HG03103 (cell line): Measurements from ENCODE around the gene NMNAT2.
"Not testable (repeated sequence)": the region's sequence is repeated elsewhere in the genome, so short reads cannot be mapped to it uniquely, and the experiment has no call there.

Experiments
- ATAC-seq: cut with Tn5 transposase; IDR thresholded peaks from one replicate; pipeline ENCODE4 v1.9.1; 2021; ENCODE audit warnings: low read depth; ENCODE audit not compliant: unreplicated experiment

Gene NMNAT2

DNA sequence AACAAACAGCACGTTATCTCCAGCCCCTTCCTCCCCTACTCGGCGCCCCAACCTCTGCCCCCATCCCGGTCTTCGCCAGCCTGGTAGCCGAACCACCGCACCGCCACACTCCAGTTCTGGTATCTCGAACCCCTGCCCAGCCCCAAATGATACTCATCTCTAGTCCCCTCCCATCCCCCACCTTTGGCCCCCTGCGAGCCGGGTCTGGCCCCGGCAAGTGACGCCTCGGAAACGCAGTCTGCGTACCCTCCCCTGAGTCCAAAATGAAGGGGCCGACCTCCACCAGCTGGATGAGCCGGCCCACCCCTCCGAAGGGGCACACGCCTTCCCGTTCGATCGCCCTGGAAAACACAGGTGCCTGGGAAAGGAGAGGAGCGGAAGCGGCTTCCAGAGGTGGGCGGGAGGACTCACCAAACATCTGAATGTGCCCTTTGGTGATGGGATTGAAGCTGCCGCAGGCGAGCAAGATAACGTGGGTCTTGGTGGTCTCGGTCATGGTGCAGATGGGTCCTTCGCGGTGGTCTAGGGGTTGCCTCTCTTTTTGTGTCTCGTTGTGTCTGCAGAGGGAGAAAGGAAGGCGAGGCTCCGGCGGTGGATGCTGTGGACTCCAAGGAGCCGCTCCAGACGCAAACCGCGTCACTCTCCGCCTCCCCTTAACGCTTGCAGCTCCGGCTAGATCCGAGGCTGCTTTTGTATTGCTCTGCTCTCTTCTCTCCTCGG, at the start of gene NMNAT2:
NMNAT2 (minus strand) TSS at position 609 of the 720 bp plus-strand sequence; CDS start at position 496, 113 bp downstream.
- no peak for ATAC-seq

DNA sequence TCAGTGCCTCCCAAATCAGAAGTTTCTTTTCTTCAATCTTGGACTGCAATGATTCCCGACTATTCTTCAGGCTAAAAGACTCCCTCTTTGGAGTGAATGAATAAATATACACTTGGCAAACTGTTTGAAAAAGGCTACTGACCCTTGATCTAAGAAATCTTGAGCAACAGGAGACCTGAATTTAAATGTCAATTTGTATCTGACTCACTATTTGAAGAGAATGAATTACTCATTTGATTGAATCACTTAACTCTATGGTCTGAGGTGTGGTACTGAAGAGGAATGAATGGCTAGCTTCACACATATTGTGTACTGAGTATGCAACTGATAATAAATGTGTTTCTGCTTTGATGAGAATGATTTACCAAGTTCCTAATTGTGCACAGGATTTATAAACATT, 49.5 kb upstream of the NMNAT2 start:
- no peak for ATAC-seq

DNA sequence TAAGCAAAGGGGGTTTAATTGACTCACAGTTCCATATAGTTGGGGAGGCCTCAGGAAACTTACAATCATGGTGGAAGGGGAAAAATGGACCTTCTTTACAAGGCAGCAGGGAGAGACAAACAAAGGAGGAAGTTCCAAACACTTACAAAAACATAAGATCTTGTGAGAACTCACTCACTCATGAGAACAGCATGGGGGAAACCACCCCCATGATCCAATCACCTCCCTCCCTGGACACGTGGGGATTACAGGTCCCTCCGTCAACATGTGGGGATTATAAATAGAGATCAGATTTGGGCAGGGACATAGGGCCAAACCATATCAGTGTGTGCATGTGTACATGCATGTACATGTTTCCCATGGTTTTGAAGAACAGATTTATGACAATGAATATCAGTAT, 48.6 kb upstream of the NMNAT2 start:
- no peak for ATAC-seq

DNA sequence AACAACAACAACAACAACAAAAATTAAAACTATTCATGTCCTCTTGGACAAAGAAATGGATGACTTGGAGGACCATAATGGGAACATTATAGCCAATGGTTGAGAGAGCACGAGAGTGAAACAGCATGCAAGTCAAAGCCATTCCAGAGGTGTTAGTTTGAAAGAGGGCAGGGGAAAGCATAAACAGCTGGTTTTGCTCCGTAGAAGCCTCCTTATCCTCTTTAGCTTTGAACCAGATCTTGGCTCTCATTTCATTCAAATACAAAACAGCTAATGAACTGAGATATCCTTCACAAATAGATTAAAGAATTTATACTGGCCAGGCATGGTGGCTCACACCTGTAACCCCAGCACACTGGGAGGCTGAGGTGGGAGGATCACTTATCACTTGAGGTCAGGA, 45.4 kb upstream of the NMNAT2 start:
- ATAC-seq: no peak

DNA sequence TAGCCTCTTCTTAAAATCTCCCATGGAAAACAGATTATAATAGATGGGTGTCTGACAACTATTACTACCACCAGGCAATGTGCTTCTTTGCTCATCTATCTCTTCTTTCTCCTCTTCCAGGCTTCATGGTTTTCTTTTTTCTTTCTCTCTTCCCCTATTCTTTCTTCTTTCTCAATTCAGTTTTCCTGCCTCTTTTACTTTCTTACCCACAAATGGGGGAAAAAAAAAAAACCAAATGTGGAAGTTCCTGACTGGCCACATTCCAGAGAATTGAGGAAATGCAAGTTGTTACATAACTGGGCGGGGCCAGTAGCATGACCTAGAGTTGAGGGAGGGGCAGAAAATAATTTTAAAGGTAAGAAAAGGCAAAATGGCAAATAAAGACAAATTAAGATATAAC, 43.2 kb upstream of the NMNAT2 start:
- ATAC-seq: no peak

DNA sequence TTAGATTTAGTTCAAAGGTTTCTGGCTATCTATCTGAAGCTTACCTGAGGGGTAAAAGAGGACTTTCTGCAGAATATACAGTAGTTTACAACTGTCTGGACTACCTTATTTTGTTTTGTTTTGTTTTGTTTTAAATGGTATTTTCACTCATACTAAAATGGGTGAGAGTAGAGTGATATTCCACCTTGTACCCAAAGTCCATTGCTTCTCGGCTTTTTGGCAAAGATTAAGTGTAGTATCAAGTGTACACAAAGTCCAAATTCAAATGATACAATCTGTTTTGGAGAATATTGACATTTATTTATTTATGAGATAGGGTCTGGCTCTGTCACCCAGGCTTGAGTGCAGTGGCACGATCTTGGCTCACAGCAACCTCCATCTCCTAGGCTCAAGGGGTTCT, 42.4 kb upstream of the NMNAT2 start:
- ATAC-seq: no peak

DNA sequence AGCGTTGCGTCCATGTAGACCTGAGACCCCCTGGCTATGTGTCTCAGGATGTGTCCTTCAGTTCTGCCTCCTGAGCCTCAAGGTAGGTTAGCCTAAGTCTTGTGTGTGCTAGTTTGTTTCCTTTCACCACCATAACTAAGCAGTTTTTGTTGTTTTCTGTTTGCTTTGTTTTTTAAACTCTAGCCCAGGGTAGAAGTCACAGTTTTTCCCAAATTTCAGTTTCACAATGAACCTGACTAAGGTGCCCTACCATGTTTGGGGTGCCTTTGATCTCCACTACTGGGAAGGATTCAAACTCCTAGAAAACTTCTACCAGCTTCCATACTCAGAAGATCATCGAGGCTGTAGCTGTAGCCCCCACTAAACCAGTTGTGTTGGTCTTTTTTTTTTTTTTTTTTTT, 39.3 kb upstream of the NMNAT2 start:
- ATAC-seq: no peak

DNA sequence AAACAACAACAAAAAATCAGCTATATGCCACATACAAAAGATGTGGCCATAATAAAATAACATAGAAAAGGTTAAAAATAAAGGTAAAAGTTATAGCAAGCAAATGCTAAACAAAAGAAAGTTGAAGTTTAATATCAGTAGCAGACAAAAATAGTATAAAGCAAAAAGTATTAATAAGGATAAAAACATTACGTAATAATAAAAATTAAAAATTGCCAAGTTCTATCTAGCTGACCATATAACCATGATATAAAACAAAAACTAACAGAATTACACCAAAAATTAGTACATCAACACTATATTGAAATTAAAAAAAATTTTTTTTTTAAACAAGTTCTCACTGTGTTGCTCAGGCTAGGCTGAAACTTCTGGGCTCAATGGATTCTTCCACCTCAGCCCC, 38.6 kb upstream of the NMNAT2 start:
- ATAC-seq: no peak

DNA sequence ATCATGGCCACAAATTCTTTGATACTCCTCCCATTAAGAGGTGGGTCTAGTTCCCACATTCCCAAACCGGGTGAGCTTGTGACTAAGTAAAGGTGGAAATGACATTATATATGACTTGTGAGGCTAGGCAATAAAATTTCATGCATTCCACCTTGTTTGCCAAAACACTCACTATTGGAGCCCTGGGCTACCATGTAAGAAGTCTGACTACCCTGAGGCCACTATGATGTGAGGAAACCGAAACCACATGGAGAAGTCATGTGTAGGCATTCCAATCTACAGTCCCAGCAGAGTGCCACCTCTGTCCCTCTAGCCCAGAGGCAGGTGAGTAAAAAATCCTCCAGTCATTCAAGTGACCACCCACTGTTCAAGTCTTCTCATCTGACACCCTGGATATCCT, 36.2 kb upstream of the NMNAT2 start:
- ATAC-seq: no peak

DNA sequence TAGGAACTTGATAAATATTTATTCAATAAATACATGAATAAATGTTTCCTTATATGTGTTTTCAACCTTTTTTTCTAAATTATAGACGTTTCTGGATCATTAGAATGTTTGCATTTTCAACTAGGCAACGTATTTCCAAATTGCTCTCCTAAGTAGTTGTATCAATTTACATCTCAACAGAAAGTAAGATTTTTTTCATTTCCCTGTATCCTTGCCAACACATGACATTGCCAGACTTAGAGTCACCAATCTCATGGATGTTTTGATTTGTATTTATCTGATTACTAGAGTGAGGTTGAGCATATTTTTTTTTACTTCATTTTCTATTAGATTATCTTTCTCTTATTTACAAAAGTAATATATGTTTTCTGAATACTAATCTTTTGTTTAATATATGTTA, 31.9 kb upstream of the NMNAT2 start:
- no peak for ATAC-seq

DNA sequence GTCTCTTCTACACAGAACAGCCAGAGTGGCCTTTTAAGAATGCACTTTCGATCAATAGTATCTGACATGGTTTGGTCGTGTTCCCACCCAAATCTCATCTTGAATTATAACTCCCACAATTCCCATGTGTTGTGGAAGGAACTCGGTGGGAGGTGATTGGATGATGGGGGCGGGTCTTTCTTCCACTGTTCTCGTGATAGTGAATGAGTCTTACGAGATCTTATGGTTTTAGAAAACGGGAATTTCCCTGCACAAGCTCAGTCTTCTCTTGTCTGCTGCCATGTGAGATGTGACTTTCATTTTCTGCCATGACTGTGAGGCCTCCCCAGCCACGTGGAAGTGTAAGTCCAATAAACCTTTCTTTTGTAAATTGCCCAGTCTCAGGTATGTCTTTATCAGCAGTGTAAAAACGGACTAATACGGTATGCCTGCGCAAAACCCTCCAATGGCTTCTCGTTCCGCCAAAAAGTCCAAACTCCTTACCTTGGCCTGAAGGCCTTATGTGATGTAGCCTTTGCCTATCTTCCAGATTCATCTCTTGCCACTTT, 31.1 kb upstream of the NMNAT2 start:
- no peak for ATAC-seq

DNA sequence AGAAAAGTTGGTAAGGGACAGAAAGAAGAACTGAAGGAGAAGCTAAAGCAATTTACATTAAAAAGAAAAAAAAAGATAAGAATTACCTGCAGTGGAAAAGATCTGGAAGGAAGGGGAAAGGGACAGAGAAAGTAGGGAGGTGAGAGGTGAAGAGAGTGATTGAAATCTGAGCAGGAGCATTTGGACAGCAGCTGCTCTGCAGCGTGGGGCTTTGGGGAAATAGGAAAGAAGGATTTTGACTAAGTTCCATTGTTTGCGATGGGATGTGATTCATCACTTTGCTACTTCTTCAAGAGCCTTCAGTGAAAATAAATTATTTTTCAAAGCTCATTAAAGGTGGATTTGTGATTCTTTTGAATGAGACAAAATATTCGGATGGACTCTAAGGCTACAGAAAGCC, 26.1 kb upstream of the NMNAT2 start:
- ATAC-seq: no peak

DNA sequence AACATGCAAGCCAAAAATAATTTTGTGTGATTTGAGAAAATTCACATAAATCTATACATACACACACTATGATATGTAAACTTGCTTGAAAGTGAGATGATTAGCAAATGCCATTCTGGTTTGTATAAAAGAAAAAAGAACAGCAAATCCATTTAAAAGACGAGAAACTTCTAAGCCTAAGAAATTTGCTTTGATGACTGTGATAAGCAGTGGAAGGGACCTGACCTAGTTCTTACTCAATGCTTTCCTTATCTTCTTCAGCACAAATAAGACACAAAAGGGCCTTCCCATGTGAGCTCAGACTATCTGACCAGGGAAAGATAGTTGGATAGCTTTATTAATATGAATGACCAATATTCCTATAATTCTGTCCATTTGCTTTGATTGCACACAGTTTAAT, 25.3 kb upstream of the NMNAT2 start:
- ATAC-seq: no peak

DNA sequence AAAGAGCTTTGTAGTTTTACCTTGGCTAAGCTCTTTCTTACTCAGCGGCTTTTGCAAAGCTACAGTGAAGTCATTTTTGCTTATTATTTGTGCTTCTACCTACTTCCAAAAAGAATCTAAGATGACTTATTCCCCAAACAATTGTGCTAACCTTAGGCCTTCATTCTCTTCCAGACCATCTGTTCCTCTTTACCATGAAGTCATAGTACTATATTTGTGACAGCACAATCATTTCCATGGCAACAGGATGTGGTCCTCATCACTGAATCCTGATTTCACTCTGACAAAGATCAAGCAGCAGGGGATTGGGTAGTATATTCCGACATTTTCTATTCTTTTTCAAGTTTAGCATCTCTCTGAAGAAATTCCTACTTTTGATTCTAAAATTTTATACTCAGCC, 24.8 kb upstream of the NMNAT2 start:
- no peak for ATAC-seq

DNA sequence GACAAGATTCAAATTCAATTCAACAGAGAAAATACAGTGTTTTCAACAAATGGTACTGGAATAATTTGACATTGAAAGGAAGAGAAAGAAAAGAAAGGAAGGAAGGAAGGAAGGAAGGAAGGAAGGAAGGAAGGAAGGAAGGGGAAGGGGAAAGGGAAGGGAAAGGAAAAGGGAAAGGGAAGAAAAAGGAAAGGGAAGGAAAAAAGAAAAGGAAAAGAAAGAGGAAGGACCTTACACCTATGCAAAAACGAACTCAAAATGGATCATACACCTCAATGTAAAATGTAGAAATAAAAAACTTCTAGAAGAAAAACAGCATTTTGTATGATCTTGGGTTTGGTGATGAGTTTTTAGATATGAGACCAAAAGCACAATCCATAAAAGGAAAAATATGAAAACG, 19.9 kb upstream of the NMNAT2 start:
- ATAC-seq: no peak

DNA sequence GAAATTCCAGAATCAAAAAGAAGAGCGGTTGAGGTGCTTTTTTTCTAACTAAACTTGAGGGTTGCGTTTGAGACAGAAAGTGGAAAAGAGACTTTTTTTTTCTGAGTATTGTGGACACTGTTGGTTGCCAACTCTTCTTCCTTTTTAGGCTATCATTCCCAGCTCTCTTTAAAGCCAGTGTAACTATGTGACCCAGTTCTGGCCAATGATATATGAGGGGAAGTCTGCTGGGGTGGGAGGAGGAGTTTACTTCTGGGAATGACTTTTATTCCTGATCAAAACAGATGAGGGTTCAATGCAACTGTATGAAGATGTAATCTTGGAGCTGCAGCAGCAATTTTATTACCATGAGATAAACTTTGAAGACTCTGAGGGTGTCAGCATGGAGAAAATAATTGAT, 17.3 kb upstream of the NMNAT2 start:
- ATAC-seq: no peak

DNA sequence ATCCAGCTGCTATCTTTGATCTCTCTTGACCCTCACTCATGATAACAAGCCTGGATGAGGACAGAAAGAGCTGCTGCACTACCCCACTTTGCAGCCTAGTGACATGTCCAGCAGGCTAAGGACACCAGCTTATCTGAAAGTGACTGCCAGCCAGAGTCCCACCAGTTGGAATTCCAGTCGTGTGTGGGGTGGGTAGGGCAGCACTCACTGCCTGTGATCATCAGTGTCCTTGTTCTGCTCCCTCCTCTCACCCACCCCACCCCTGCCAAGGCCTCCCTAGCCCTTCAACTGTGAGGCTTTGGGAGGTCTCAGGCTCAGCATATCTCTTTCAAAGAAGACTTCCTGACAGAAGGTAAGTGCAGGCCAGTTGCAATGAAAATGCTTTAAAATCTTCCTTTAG, 15.5 kb upstream of the NMNAT2 start:
- no peak for ATAC-seq

DNA sequence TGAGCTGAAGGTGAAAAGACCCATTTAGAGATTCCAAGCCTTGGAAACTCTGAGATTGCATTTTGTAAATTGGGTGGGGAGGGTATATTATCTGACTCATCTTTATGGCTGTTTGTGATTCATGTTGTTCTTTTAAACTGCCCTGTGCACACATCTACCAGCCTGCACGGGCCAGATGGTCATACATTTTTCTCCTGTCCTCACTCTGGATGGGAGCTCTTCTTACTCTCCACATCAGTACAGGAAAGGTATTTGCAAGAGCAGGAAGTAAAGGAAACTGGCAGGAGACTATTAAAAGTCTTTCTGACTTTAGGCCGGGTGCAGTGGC, 14.3 kb upstream of the NMNAT2 start:
- ATAC-seq: no peak

DNA sequence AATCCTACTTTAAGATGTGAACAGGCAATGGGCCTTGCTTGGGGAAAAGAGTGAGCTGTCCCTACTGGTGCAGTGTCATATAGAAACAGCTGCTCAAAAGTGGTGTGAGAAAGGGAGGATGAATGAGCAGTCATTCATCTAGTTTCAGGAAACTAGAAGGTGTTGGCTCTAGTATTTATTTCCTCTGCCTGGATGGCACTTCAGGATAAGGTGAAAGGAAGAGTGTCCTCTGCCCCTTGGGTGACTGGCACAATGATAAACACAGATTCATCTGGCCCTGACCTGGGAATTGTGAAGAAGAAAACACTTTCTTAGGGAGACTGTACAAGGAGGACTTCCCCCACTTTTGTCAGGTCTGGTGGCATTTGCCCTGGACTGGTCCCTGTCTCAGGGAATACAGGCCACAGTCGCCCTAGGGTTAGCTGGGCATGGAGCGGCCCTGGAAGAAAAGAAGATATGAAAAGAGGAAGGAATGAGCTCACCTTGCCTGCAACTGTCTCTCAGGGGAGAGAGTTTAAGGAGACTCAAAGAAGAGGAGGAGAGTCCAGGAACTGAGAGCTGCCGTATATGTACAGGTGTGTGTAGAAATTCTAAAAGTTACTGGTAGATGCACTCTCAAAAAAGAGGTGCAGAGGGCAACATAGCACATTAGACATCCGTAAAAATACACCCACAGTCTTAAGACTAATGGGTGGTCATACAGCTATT, 13.8 kb upstream of the NMNAT2 start:
- no peak for ATAC-seq

DNA sequence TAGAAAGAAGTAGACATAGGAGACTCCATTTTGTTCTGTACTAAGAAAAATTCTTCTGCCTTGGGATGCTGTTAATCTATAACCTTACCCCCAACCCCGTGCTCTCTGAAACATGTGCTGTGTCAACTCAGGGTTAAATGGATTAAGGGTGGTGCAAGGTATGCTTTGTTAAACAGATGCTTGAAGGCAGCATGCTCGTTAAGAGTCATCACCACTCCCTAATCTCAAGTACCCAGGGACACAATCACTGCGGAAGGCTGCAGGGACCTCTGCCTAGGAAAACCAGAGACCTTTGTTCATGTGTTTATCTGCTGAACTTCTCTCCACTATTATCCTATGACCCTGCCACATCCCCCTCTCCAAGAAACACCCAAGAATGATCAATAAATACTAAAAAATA, 9.4 kb upstream of the NMNAT2 start:
- not testable (repeated sequence) for ATAC-seq

DNA sequence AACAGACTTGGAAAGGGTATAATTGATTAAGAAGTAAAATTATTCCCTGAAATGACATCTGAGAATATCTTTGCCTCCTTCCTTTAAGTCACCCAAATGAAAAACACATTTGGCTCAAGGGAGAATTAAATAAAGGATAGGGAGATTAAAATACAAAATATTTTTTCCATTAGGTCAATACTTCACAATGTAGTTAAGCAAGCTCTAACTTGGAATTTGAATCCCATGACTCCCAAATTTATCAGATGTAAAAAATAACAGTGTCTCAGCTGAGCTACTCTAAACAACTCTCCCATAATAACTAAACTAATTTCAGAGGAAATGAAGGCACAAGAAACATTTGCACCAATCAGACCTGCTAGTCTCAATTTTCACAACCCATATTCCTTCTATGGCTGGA, 6.5 kb upstream of the NMNAT2 start:
- ATAC-seq: no peak

DNA sequence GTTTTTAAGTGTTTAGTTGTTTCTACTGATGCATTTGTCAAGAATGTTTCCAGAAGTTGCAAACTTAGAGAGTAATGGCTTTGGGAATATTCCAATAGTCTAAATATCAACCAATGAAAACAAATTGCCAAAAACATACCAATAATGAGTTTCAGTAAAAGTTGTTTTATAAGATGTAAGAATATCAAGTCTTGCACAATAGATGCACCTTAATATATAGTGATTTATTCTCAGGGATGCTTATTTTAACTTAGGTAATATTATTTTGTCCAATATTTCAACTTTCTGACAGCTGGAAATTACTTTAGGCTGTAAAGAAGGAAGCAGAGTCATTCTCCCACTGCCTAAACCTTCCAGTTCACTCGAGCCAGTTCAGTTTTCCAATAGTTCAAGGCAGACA, 5.4 kb upstream of the NMNAT2 start:
- no peak for ATAC-seq
